Measurements from ENCODE around the gene C1orf35.

C1orf35 gene

GRCh38 chr1:228109073-228109961, 6.2 kb upstream of the C1orf35 start, which contains the start of gene MRPL55:
Gene MRPL55 (minus strand): TSS chr1:228109299. CDS start chr1:228108260, 1,039 bp downstream.
- peak; percentile 100 for DNase-seq

GRCh38 chr1:228108742-228109072, 5.6 kb upstream of the C1orf35 start:
- DNase-seq, result no peak

DNA sequence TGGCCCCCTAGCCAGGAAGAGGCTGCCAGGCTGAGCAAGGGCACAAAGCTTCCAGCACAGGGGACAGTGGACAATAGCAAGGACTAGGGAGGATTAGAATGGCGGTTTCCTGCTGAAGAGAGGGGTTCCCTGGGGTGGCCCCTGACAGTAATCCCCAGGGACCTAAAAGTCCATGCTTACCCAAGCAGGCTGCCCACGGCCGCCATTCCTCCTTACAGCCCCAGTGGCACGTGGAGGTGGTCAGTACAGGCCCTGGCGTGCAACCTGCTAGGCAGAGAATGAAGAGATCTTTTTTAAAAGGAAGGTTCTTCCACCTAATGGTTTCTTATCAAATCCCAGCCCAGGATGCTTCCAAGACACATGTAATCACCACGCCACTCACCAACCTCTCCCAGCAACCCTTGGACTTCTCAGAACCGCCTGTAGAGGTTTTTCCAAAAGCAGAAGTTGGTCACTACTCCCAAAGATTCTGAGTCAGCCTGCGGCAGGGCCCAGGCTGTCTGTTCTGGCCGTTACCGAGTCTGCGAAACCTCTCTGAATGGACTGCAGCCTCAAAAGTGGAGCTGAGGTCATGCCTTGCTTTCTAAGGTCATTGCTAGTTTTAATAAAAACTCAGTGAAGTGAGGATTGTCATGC, 5.0 kb upstream of the C1orf35 start:
- DNase-seq, result no peak

- no peak for DNase-seq
These were observed 4.5 kb upstream of the C1orf35 start for GRCh38 chr1:228107636-228108035.

- DNase-seq, result no peak
These were observed 3.6 kb upstream of the C1orf35 start for GRCh38 chr1:228106800-228107054.

DNA sequence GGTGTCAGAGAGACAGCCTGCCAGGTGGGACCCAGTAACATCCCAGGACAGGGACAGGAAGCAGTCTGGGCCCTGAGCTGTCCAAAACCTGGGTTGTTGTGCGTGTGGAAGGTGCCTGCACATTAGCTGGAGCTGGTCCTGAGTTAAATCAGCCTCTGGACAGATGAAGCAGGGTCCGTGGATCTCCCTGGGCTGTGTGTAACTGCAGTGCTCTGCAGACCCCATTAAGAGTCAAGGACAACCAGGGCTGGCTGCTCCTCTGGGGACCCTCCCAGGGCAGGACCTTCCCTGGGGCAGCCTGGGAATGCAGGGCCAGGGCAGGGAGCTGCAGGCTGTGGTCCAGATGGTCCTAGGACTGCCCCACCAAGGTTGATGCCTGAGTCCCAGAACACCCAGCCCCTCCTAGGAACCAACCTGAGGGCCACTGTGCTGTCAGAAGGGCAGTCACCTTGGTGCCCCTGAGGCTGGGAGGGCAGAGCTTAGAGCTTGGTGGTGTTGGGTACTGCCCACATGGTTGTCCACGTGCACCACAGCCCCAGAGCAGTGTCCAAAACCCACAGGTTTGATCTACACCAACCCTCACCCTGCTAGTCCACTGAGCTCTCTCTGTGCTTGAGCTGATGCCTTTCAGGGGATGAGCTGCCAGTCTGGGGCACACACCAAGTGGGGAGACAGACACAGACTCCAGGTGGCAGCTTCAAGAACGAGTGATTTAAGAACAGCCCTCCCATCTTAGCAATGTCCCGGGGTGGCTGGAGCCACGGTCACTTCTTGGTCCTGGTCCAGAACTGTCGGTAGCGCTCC, 3.1 kb upstream of the C1orf35 start:
- no peak for DNase-seq

GRCh38 chr1:228105270-228105995, 2.3 kb upstream of the C1orf35 start:
- no peak for DNase-seq

DNA sequence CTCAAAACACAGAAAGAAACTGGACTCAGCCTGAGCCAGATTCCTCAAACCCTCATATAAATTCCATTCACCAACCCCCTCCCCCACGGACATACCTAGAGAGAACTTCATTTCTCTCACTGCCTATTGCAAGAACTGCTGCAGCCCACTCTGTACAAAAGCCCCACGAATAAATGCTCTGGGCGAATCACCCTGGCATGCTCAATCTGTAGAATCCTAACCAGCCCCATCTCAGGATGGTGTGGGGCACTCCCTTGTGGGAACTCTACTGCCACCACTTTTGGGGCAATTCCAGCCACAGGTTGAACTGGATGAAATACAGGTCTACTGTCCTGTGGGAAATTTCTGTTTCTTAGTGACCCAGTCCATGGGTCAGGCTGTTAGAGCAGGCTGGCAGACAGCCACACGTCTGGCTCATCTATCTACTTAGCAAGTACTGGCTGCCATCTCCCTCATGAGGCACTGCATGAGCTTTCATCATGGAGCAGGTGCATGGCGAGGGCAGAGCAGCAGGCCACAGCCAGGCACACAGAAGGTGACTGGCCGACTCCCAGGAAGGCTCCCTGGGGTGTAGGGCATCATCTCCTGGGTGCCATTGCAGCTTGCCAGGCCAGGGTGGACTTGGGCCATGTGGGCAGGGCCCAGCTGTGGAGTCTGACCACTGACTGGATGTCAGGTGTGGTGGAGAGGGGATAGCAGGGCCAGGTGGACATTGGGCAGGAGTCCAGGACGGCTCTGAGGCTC, 1.6 kb upstream of the C1orf35 start:
- no peak for DNase-seq

GRCh38 chr1:228101994-228102790, 933 bp downstream of the C1orf35 start:
- DNase-seq, result peak; percentile 69 to 76

GRCh38 chr1:228101614-228101993, 1.5 kb downstream of the C1orf35 start:
- peak; percentile 42 to 44 for DNase-seq

- DNase-seq, result peak; percentile 32 to 40
These were observed 2.1 kb downstream of the C1orf35 start for GRCh38 chr1:228100822-228101613.

GRCh38 chr1:228099331-228099732, 3.8 kb downstream of the C1orf35 start:
- peak; percentile 19 for DNase-seq

- peak in 1 of 2 experiments; percentile 17 for DNase-seq
These were observed 4.7 kb downstream of the C1orf35 start for GRCh38 chr1:228098323-228098931.

DNA sequence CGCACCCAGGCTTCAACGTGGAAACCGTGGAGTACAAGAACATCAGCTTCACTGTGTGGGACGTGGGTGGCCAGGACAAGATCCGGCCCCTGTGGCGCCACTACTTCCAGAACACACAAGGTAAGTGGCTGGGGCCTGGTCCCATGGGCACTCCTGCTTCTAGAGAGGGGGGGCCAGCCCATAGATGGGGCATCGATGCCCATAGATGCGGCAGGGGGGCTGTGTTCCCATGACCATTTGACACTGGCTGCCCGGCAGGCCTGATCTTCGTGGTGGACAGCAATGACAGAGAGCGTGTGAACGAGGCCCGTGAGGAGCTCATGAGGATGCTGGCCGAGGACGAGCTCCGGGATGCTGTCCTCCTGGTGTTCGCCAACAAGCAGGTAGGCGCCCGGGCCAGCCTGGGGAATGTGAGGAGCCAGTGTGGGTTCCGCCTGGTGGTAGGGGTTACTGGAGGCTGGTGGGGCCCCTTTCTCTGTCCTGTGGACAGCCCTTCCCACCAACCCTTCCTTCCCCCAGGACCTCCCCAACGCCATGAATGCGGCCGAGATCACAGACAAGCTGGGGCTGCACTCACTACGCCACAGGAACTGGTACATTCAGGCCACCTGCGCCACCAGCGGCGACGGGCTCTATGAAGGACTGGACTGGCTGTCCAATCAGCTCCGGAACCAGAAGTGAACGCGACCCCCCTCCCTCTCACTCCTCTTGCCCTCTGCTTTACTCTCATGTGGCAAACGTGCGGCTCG, 5.6 kb downstream of the C1orf35 start:
- DNase-seq, result peak; percentile 16 to 17

GRCh38 chr1:228096416-228097332, 6.5 kb downstream of the C1orf35 start:
- peak; percentile 15 for DNase-seq

GRCh38 chr1:228095938-228096337, 7.2 kb downstream of the C1orf35 start:
- DNase-seq, result peak; percentile 15 to 16

- peak in 1 of 2 experiments; percentile 11 for DNase-seq
These were observed 8.0 kb downstream of the C1orf35 start for GRCh38 chr1:228095161-228095560.

DNA sequence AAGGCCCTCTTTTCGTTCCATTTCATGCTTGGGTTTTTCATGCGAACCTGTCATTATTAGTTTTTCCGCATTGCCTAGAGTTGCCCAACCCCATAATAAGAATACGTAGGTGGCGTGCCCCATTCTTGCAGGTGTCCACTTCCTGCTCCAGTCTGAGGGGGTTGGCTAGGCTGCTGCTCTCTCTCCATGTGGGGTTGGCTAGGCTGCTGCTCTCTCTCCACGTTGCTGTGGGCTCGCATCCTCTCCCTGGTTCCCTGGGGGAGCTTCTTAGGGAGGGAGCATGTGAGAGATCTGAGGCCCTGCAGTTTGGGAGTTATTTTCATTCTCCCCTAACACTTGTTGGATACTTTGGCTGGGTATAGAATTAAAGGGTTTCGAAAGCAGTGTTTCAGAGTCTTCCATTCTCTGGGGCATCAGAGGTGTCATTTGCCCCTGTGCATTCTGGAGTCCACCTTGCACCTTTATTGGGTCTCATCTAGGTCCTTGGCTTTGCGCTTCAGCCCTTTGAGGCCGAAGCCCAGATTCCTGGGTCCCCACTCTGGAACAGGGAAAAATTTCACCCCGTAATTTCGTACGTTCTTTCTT, 8.6 kb downstream of the C1orf35 start:
- peak; percentile 16 to 17 for DNase-seq
